HL-60 (cell line): ENCODE data around the gene EBLN2.
A peak's percentile ranks its signal among the peaks of the same experiment; 100 is the strongest.

Experiments used
- DNase-seq, 2 experiments: peaks; one replicate each; pipeline ENCODE4 v3.0.0-alpha.2; 2010 to 2020; ENCODE audit warnings: low read depth in 1 of 2, low spot score in 1 of 2
- H3K27ac ChIP-seq: fragments of 250-450 bp; sonication (Bioruptor Pico); replicated peaks from 2 replicates; pipeline ENCODE4 v1.5.1; 2020; ENCODE audit warnings: mild to moderate bottlenecking, moderate library complexity
- H3K27me3 ChIP-seq: fragments of 250-450 bp; sonication (Bioruptor Pico); 2 replicates; pipeline ENCODE4 v1.5.1; 2021; ENCODE audit warnings: mild to moderate bottlenecking, moderate library complexity; ENCODE audit not compliant: insufficient read depth, poor library complexity, severe bottlenecking
- H3K4me3 ChIP-seq: replicated peaks from 2 replicates; pipeline ENCODE4 v1.5.1; 2011; ENCODE audit warnings: mild to moderate bottlenecking, control low read depth, low read length; ENCODE audit not compliant: insufficient read depth
- GABPA ChIP-seq: IDR thresholded peaks from 2 replicates; pipeline ENCODE4 v1.6.1; 2012; ENCODE audit warnings: low read depth
- POLR2AphosphoS5 ChIP-seq: IDR thresholded peaks from 2 replicates; pipeline ENCODE4 v1.6.1; 2012; ENCODE audit warnings: low read depth
- SPI1 ChIP-seq: IDR thresholded peaks from 2 replicates; pipeline ENCODE4 v1.6.1; 2012; ENCODE audit warnings: low read depth, mild to moderate bottlenecking, borderline replicate concordance
- TF ChIP-seq, protein P1 (sequence below): IDR thresholded peaks from one replicate; pipeline ENCODE4 v1.5.1; 2011; ENCODE audit warnings: low read length, control low read depth, inconsistent platforms; ENCODE audit not compliant: insufficient read depth
- TF ChIP-seq, protein P2 (sequence below): IDR thresholded peaks from 2 replicates; pipeline ENCODE4 v1.6.1; 2012; ENCODE audit warnings: low read depth; ENCODE audit not compliant: insufficient replicate concordance

EBLN2 gene

DNA sequence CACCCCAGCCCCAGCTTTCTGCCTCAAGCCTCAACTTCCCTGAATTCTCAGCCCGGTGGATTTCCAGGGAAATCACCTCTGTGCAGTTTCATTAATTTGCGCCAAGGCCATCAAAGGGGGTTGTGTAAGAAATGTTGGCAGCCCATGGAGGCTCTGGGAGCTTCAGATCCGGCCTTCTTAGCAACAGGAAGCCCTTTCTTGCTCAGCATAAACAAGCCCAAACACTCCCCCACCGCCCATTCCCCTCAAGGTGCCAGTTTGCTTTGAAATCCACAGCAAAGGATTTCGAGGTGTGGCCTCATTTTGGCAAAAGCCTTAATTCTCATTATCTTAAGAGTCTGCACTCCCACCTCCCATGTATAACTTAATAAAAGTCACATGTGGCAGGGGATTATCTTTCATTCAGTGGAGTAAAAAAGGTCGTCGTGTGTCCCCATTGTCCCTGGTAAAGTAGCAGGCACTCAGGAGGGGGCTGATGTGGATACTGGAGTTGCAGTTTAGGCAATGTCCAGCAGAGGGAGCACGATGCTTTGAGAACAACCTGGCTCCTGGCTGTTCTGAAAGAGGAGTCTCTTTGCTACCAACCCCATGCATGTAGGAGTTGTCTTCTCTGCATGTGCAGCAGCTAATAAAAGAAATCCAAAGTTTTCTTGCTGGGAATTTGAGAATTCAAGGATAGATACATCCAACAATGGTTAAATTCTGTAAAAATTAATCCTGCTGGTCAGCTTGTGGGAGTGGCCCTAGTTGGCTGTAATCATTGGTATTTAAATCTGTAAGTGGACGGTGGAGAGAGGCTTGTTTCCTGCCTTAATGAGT is 39.5 kb downstream of the EBLN2 start:
- Histone ChIP-seq H3K27ac (no peak overlapping the region), H3K27me3 (no peaks in the 10 kb centered on the region), H3K4me3 (no peak overlapping the region)
- TF ChIP-seq, protein P1, sequence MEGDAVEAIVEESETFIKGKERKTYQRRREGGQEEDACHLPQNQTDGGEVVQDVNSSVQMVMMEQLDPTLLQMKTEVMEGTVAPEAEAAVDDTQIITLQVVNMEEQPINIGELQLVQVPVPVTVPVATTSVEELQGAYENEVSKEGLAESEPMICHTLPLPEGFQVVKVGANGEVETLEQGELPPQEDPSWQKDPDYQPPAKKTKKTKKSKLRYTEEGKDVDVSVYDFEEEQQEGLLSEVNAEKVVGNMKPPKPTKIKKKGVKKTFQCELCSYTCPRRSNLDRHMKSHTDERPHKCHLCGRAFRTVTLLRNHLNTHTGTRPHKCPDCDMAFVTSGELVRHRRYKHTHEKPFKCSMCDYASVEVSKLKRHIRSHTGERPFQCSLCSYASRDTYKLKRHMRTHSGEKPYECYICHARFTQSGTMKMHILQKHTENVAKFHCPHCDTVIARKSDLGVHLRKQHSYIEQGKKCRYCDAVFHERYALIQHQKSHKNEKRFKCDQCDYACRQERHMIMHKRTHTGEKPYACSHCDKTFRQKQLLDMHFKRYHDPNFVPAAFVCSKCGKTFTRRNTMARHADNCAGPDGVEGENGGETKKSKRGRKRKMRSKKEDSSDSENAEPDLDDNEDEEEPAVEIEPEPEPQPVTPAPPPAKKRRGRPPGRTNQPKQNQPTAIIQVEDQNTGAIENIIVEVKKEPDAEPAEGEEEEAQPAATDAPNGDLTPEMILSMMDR = peak; percentile 89
- TF ChIP-seq GABPA = no peak
- peak; percentile 52 to 74 for DNase-seq

DNA sequence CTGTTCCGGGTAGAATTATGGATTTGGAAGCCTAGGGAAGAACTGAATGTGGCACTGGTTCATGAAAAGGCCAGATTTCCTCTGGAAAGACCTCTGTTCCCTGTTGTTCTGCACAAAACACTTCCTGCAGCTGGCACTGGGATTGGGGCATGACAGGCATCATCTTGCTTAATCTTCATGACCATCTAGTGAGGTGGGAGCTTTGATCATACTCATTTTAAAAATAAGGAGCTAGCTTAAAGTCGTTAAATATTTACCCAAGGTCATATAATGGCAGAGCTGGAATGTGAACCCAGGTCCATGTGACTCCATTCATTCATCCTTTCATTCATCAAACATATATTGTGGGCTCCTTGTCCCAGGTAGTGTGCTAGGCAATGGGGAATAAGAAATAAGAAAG is 40.4 kb downstream of the EBLN2 start:
- Histone ChIP-seq H3K27ac (no peak overlapping the region), H3K4me3 (no peak overlapping the region), H3K27me3 (no peaks in the 10 kb centered on the region)
- DNase-seq = no peak
- TF ChIP-seq, protein P2, sequence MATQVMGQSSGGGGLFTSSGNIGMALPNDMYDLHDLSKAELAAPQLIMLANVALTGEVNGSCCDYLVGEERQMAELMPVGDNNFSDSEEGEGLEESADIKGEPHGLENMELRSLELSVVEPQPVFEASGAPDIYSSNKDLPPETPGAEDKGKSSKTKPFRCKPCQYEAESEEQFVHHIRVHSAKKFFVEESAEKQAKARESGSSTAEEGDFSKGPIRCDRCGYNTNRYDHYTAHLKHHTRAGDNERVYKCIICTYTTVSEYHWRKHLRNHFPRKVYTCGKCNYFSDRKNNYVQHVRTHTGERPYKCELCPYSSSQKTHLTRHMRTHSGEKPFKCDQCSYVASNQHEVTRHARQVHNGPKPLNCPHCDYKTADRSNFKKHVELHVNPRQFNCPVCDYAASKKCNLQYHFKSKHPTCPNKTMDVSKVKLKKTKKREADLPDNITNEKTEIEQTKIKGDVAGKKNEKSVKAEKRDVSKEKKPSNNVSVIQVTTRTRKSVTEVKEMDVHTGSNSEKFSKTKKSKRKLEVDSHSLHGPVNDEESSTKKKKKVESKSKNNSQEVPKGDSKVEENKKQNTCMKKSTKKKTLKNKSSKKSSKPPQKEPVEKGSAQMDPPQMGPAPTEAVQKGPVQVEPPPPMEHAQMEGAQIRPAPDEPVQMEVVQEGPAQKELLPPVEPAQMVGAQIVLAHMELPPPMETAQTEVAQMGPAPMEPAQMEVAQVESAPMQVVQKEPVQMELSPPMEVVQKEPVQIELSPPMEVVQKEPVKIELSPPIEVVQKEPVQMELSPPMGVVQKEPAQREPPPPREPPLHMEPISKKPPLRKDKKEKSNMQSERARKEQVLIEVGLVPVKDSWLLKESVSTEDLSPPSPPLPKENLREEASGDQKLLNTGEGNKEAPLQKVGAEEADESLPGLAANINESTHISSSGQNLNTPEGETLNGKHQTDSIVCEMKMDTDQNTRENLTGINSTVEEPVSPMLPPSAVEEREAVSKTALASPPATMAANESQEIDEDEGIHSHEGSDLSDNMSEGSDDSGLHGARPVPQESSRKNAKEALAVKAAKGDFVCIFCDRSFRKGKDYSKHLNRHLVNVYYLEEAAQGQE = no peak
- no peak for TF ChIP-seq SPI1
- TF ChIP-seq GABPA = no peak

DNA sequence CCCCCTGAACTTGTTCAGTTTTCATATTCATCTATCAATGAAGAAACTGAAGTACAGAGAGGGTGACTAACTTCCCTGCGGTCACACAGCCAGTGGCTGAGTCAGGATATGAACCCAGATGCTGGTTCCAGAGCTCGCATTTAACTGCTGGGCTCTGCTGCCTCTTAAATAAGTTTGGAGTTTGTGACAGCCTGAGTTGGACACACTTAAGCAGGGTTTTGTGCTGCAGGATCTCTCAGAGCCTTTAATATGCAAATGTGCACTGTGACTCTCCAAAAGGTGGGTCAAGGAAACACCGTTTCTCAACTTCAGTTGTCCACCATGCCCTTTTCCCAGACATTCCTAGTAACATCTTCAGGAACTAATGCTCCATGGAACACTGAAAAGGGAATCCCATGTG is 45.8 kb downstream of the EBLN2 start:
- no peak for DNase-seq
- Histone ChIP-seq H3K27me3 (no peaks in the 10 kb centered on the region), H3K27ac (no peak overlapping the region), H3K4me3 (no peak overlapping the region)
- TF ChIP-seq SPI1 = no peak
- TF ChIP-seq, protein P1 = no peak
- TF ChIP-seq GABPA = no peak
- no peak for TF ChIP-seq POLR2AphosphoS5
- TF ChIP-seq, protein P2 = no peak

DNA sequence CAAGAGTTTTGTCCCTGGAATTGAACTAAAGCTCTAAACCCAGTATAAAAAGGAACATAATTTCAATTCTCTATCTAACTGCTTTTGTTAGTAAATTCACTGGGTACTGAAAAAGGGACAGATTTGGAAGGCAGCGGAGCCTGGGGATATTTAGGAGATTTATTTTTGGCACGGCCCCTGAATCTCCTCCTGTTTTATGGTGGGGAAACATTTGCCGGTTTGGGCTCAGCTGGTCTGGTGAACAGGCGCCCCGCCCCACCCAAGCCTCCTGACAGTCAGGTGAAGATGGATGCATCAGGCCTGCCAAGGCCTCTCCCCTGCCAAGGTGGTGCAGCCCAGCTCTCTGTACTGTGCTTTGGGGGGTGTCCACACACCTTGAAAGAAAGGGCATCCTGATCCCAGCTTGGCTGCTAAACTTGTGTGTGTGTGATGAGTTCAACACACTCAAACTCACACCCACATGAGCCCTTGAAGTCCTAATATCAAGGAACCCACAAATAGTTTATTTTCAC is 46.3 kb downstream of the EBLN2 start:
- Histone ChIP-seq H3K27ac (no peak overlapping the region), H3K4me3 (no peak overlapping the region), H3K27me3 (no peaks in the 10 kb centered on the region)
- TF ChIP-seq GABPA = no peak
- TF ChIP-seq POLR2AphosphoS5 = no peak
- TF ChIP-seq, protein P2 = no peak
- TF ChIP-seq SPI1 = no peak
- TF ChIP-seq, protein P1 = no peak
- DNase-seq = no peak
